HG03439 (cell line): ENCODE results near the gene YKT6.

Experiments
- ATAC-seq: cut with Tn5 transposase; IDR thresholded peaks from one replicate; pipeline ENCODE4 v1.9.1; 2021; ENCODE audit warnings: mild to moderate bottlenecking, moderate library complexity; ENCODE audit not compliant: unreplicated experiment

Gene YKT6

DNA sequence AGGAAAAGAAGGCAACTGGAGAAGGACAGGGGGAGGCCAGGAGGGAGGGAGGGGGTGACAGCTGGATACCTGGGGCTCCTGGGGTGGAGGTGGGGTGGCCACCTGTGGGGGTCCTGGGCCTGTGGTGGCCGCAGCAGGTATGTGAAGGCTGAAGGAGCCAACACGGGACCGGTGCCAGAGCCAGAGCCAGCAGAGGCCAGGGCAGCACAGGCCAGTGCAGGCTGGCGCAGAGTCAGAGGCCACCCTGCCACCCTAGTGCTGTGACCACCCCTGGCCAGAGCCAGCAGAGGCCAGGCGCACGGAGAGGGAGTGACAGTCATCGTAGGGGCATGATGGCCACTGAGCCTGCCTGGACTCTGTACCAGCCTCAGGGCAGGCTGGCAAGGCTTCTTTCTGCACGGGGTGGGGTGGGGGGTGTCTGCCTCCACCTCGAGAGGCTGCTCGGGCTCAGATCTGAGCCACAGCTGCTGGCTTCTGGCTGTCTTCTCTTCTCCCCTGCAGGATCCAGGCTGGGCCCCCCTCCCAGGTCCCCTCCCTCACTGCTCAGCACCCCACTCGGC is 28.8 kb downstream of the YKT6 start:
- ATAC-seq: no peak

DNA sequence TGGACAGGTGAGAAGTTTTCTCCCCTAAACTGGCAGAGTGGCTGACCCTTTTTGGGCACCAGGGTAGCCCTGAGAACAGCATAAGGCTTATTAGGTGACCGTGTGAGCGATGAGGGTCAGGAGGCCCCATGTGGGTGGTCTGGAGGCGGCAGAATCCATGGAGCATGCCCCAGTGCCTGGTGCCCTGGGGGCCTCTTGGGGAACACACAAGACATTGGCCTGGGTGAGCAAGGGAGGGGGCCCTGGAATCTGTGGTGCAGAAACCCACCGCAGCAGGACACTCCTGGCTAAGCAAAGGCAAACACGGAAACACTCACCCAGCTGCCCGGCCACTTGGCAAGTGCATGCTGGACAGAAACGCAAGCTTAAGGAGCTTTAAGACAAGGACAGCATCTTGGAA is 29.5 kb downstream of the YKT6 start:
- ATAC-seq: no peak

DNA sequence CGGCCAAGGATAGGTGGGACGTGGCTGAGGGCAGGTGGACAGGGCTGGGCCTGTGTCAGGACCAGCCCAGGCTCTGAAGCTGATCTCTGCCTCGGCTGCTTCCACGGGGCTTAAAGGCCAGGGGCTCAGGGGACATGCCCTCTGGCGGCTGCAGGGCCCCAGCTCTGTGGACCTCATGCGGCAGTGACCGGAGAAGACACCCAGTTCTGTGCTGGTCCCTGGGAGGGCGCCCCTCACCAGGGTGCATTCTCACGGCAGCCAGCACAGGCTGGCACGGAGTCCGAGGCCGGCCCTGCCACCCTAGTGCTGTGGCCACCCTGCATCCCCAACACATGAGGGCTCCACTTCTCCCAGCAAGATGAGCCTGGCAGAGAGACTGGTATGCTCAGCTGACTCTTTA is 30.3 kb downstream of the YKT6 start:
- ATAC-seq: no peak

DNA sequence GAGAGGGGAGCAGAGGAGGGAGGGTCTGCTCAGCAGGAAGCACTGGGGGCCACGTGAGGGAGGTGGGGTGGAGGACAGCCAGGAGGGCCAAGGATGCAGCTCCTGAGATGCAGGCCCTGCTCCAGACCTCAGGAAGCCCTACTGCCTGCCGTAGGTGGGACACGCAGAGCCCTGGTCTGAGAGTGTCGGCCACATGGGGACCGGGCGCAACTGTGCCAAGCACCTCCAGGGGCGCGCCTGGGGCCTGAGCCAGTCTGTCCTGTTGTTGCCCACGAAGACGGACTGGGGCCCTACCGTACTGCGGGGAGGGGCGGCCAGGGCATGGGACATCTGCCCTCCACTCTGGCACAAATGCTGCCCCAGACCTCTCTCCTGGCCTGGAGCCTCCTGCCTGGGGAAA is 31.6 kb downstream of the YKT6 start:
- no peak for ATAC-seq

DNA sequence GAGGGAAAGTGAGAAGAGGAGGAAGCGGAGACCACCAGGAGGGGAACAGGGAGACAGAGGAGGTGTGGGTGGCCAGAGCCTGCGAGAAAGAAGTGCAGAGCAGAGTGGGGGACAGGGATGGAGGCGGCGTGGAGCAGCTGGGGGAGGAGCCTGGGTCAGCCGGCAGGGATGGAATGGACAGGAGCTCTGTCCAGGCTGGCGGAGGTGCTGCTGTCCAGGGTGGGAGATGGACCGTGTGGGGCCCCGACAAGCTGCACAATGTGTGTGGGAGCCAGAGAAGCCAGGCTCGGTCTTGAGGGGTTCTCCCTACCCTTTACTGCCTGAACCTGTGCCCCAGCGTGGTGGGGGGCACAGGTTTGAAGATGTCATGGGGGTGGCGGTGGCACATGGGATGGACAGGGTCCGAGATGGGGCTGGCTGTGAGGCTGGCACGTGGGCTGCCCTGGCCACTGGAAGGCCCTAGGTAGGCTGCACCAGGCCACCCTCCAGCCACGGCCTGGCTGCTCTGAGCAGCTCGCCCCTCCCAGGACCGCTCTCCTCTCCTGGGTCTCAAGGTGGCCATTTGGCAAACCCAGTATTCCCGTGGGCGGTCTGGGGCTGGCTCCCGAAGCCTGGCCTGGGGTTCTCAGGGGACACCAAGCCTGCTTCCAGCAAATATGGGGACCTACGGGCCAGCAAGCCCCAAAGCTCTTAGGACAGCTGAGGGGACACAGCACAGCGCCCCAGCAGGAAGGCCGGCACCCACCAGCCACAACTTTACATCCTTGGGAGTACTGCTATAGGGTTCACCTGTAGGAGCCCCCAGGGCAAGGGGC is 32.3 kb downstream of the YKT6 start:
- ATAC-seq: no peak

DNA sequence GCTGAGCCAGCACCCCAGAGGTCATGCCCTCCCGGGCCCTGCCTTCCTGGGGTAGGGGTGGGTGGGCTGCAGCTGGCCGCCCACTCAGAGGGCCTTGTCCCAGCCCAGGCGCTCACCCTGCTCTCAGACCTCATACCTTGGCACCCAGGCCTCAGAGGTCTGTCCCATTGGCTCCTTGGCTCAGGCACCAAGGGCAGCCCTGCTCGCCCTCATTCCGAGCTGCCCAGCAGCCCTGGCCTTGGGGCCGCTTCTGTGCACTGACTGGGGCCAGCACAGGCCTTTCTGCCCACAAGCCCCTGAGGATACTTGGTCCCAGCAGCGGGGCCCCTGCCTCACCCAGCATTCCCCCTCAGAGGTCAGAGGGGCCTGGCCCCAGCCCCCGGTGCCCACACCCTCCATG is 34.3 kb downstream of the YKT6 start:
- no peak for ATAC-seq

DNA sequence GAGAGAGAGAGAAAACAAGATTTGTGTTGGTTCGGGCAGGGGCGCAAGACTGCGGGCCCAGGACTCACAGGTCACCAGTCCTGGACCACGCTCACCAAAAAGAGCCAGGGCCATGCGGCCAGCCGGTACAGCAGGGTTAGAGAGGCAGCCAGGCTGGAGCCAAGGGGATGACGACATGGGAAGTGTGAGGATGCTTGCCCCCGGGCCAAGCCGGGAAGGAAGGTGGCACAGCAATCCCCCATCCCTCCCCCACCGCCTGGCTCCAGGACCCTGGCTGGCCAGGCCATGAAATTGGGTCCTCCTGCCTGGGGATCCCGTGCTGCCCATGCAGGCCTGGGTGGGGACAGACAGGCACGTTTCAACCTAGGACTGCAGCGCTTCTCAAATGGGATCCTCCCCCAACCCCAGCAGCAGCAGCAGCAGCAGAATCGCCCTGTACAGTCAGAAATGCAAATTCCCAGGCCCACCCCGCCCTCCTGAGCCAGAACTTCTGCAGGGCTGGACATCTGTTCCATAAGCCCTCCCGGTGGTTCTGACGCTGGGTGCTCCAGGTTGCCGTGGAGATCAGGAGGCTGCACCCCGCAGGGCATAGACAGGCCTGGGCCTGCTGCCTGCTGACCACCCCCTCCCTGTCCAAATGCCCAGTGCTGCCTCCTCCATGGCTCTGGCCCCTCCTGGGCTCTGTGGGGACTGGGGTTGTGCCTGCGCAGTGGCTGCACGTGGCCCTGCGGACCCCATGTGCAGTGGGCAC is 35.0 kb downstream of the YKT6 start:
- no peak for ATAC-seq

DNA sequence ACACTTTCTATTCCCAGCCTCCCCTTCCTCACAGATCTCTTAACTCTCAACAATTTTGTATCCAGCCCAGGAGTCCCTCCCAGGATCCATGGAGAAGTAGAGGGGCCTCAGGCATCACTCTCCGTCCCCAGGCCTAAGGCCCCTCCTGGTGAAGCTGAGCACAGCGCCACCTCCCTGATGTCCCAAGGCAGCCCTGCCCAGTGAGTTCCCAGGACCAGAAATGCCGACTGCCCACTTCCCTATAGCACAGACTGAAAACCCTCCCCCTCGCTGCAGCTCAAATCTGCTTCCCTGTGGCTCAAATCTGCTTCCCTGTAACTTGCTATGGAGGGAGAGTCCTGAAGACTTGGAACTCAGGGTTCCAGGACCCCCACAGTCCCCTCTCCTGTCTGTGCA is 35.6 kb downstream of the YKT6 start:
- no peak for ATAC-seq

DNA sequence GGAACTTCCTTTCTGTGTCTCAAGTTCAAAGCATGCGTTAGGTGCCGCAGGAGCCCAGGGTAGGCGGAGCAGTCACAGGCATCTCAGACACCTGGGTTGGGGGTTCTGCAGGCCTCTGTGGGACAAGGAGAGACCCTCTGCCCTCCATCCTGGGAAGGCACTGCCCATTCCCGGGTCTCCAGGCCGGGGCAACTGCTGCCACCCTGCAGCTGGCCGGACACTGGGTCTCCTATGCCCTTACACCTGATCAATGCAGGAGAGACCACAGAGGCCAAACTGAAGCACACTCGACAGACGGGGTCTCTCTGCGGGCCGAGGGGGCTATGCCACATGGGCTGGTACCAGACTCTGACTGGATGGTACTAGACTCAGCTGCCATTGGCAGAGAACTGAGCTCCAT is 36.9 kb downstream of the YKT6 start:
- no peak for ATAC-seq

DNA sequence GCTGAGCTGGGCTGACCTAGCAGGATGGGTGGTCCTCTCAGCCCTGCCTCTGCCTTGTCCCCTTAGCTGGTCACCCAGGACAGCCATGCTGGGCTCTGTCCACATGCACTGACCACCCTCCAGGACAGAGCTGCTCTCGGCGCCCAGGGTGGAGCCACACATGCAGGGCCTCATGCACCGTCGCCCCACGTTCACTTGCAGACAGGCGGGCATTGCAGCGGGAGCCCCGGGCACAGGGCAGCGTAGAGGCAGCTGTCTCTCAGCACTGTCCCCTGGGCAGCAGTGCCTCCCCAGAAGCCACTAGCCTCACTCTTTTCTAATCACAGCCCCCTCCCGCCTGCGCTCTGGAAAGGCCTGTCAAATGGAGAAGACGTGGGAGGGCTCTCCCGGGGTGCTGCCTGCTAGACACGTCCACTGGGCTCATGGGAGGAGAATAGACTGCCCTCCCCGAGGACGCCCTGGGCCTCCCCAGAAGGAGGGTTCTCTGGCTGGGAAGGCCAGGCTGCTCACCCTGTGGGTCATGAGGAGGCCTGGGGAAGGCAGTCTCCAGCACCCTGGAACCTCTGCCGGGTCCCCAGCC is 37.4 kb downstream of the YKT6 start:
- ATAC-seq: no peak

DNA sequence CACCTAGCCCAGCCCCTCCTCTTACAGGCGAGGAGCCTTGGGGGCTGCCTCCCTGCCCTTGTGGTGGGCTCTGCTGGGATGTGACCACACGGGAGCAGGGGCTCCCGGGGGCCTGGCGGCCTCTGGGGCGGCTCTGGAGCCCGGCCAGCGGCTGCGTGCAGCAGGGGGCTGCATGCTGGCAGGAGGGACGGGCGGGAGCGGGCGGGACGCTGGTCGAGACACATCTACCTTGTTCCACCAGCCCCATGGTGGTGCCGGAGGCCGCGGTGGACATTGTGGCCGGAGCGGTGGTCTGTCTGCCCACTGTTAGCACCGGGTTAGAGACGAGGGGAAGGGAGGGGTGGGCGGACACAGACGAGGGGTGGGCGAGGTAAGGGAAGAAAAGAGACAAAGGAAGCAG is 38.6 kb downstream of the YKT6 start:
- ATAC-seq: no peak

DNA sequence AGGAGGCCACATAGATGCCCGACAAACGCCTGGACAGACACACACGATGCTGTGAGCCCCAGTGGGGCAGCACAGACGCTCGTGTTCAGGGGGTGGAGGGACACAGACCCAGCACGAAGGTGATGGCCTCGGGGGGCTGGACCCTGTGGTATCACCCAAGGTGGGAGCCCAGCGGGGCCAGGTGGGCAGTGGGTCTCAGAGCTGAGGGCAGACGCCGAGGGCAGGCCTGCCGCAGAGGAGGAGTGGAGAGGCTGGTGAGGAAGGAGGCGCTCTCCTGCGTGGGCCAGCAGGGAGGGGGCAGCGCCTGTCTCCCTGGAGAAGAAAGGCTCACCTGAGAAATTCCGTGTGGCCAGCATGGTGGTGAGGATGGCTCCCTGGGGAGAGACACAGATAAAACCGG is 39.6 kb downstream of the YKT6 start:
- no peak for ATAC-seq

DNA sequence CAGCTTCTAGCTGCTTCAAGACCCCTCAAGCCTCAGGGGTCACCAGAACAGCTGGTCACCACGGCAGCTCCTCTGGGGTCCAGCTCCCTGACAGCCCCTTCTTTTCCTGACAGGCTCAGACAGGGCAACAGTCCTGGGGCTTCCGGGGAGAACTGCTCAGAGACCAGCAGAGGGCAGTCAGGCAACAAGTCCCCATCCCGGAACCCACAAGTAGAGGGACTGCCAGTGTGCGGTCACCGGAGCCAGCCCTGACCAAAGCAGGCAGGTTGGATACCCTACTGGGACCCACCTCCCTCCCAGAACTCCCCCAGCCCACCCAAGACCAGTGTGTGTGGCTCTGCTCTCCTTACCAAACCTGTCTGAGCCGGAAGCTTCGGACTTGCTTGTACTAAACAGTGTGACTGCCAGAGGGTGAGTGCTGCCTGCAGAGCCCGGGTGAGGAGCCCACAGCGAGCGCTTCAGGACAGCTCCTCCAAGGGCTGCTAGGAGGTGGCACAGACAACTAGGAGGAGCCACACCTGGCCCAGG is 40.3 kb downstream of the YKT6 start:
- ATAC-seq: no peak

DNA sequence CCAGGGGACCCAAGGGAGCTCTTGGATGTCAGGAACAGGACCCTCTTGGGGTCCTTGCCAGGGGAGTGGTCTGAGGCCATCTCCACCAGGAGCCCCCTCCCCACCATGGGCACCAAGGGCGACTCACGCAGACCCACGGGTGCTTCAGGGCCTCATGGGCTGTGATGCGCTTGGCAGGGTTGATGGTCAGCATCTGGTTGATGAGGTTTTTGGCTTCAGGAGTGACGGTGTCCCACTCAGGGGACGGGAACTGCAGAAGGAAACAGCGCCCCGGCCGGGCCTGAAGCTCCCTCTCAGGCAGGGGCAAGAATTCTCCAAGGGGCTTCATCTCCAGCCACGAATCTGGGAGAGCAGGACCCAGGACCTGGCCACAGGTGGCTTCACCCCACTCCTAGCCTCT is 41.3 kb downstream of the YKT6 start:
- no peak for ATAC-seq

DNA sequence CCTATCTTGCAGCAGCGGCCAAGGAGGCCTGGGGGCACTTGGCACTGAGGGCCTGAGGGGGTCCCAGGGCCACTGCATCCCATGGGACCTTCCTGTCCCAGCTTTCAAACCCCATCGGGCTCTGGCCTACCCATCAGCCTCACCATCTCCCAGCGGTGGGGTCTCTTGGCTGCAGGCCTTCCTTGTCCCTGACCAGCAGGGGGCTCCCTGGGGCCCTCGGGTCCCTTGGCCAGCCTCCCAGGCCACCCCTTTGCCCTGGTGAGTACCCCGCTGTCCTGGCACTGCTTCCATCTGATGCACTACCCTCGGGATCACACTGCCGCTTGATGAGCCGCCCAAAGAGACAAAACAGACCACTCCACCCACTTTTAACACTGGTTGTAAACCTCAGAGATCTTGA is 43.5 kb downstream of the YKT6 start:
- ATAC-seq: no peak

DNA sequence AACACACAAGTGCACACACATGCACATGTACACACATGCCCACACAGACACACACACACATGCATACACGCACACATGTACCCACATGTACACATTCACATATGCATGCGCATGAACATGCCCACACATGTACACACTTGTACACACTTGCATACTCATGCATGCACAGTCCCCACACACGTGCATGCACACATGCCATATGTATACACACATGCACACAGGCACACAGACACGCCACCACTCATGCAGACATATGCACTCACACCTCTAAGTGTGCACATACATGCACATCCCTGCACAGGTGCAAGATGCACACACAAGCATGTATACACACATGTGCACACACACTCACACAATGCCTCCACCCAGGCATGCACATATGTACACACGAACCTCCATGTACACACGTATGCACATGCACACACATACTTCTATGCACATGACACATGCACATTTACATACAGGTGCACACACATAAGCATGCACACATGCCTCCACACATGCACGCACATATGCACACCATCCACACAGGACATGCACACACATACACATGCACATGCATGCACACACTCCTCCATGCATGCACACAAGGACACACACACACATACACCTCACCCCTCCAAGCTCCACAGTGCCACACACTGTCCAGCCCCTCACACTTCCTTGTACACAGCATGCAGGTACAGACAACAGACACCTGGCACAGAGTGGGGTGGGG is 45.8 kb downstream of the YKT6 start:
- ATAC-seq: no peak

DNA sequence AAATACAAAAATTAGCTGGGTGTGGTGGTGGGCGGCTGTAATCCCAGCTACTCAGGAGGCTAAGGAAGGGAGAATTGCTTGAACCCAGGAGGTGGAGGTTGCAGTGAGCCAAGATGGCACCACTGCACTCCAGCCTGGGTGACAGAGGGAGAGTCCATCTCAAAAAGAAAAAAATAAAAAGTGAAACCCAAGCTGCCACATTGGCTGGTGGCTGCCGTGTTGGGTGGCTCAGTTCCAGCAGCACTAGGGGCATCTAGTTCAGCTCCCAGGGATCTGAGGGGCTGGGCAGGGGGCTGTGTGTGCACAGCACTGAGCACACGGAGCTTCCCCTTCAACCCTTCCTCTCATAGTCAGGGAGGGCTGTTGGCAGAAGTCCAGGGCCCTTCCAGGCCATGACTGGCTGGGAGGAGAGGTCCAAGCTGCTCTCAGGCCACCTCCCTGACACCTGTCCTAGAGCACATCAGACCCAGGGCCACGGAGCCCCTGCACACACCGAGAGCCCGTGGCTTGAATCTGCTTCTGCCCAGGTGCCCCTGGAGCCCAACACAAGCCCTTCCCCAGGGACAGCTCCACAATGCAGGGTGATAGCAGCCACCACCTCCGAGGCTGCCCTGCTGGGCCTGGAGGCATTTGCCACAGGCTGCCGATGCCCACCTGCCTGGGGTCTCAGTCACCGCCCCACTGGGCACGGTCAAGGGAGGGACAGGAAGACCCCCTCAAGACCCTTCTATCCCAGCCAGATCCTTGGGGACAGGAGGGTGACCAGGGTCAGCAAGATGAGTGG is 47.3 kb downstream of the YKT6 start:
- ATAC-seq: no peak

DNA sequence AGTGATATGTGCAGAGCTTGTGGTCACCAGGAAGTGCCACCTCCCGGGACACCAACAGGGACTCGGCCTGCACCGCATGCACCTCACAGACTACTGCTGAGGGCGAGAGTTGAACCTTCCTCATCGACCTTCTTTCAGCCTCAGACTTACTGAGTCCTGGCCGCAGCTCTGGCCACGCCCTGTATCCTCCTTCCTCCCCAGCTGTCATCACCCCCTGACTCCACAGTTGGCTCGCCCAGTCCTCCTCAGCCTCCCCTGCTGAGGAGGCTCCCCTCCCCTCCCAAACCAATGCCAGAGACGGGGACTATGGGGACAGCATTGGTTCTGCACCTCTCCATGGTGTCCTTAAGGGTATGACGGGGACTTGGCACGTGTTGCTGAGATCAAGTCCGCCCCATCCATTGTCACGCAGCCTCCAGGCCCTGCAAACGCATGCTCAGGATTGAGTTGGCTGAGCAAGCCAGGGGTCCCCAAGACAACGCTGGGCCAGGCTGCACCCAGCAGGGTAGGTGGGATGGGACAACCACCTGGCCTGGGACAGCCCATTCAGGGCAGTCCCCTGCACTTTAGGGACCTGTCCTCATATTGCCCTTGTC is 49.0 kb downstream of the YKT6 start:
- no peak for ATAC-seq

DNA sequence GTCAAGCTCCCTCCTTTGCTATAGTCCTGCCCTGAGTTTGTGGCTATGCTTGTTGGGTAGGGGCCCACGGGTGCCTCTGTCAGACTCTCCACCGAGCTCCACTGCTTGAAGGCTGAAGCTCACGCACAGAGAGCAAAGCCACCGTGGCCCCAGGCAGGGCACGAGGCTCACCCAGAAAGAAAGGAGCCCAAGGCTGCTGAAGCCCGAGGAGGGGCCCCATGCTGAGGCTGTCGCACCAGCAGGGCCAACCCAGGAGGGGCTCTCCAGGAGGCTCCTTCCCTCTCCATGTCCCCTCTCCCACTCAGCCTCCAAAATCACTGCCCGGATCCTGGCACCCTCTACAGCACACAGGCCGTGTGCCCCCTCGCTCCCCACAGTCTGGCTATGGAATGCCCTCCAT is 50.5 kb downstream of the YKT6 start:
- no peak for ATAC-seq

DNA sequence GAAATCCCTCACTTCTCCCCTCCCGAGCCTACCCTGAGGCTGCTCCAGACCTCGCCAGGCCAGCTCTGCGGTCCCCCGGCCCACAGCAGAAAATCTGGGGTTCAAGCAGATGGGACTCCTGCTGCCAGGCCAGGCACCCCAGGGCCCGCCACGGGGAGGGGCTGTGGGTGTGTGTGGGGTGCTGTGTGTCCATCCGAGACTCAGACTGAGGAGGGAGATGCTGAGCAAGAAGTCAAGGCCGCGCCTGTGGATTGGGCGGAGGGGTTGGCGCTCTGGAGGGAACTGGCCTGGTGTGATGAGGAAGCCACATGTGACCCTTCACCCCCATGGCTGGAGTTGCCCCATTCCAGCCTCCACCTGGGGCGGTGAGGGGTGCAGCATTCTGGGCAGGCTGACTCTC is 51.1 kb downstream of the YKT6 start:
- ATAC-seq: no peak
